HT1080 (cell line): ENCODE measurements around the gene SUN5. TPM values are rescaled to one million over a fixed set of nuclear protein-coding genes. Genes with fewer than 3 reads are reported as not detected.
"Not testable (repeated sequence)": the region's sequence is repeated elsewhere in the genome, so short reads cannot be mapped to it uniquely, and the experiment has no call there.

ENCODE experiments used
- DNase-seq: peaks from one replicate; pipeline ENCODE4 v3.0.0-alpha.2; 2015; ENCODE audit warnings: low read depth
- polyA plus RNA-seq, 2 experiments: library from polyadenylated mRNA; depleted of rRNA; stranded (reverse); fragments of >200 nt; gene quantifications; 2 replicates each; pipeline ENCODE4 v1.2.3, GENCODE V29; 2015
- total RNA-seq: library from RNA; depleted of rRNA; stranded (reverse); fragments of >200 nt; shearing (Covaris generic); gene quantifications from 2 replicates; pipeline ENCODE4 v1.2.3, GENCODE V29; 2014; rRNA removed

The SUN5 gene, protein sequence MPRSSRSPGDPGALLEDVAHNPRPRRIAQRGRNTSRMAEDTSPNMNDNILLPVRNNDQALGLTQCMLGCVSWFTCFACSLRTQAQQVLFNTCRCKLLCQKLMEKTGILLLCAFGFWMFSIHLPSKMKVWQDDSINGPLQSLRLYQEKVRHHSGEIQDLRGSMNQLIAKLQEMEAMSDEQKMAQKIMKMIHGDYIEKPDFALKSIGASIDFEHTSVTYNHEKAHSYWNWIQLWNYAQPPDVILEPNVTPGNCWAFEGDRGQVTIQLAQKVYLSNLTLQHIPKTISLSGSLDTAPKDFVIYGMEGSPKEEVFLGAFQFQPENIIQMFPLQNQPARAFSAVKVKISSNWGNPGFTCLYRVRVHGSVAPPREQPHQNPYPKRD
- total RNA-seq, result not detected in 2 replicates
- not detected in 2 replicates for polyA plus RNA-seq (2015; cell fraction: cytosol; rRNA removed)
- polyA plus RNA-seq (2015; cell fraction: nucleus; rRNA removed), result not detected in 2 replicates

- no peak for DNase-seq
These were observed at the start of gene SUN5 for GRCh38 chr20:33004141-33004751. TSS of gene SUN5 (minus strand) at chr20:33004433. CDS start at chr20:33004340, 93 bp downstream.

GRCh38 chr20:33053291-33054106, 49.3 kb upstream of the SUN5 start, which contains the start of gene BPIFB3:
TSS of gene BPIFB3 (plus strand) at chr20:33053903. CDS start at chr20:33055436, 1,533 bp downstream.
- DNase-seq, result no peak

DNA sequence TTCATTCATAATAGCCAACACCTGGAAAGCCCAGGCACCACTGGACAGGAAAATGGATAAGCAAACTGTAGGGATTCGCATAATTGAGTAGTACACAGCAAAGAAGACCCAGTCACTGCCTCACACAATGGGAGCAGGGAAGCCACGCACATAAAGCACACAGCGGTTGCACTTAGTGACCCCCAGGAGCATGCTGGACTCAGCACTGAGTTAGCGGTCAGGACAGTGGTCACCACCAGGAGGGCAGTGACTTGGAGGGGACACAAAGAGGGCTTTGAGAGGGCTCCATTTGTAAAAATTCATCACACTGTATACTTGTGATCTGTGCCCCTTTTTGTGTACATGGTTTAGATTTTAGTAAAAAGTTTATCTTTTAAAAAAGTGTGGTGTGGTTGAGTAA, 47.1 kb upstream of the SUN5 start:
- DNase-seq, result no peak

DNA sequence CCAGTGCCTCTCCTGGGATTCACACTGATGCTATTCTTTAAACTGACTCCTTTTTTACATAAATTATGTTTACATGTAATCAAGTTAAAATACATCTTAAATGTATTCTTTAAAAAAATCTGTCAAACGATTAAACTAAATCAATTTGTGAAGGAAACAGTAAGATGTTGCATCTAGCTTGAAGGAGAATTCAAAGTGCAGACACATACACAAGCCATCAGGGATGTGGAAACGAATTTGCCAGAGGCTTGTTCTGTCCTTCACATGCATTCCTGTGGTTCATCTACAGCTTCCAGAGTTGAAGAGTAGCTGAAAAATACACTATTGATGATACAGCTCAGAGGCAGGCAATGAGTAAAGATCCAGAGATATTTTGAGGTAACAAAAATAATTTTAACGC, 42.2 kb upstream of the SUN5 start:
- DNase-seq, result no peak

GRCh38 chr20:33045129-33045721, 41.0 kb upstream of the SUN5 start:
- DNase-seq, result not testable (repeated sequence)

- no peak for DNase-seq
These were observed 39.5 kb upstream of the SUN5 start for GRCh38 chr20:33043731-33044181.

DNA sequence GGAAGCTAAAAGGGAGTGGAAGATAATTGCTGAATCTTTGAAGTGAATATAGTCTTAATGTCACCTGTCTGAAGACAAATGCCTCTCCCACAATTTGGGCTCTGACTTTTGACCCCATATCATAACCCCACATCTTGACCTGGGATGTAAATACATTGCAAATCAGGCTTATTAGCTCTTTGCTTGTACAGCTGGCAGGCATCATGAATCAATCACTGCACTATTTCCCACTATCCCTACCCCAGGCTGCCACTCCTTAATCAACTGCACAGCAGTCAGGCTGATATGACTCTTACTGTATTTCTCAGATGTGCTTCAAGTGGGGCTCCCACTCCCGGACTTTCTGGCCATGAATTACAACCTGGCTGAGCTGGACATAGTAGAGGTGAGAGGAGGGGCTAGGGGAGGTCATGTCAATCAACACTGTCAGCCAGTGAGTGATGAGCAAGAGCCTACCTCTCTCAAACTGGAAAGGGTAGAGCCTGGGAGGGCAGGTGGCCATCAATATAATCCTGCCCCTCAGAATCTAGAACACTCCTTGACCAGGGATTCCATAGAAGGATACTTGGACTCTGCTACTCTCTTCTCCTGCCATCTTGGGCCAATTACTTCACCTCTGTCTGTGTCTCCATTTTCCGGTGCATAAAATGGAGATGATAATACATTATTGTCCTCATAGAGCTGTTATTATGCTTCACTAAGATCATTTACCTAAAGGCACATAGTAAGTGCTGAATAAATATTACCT, 38.9 kb upstream of the SUN5 start:
- no peak for DNase-seq

DNA sequence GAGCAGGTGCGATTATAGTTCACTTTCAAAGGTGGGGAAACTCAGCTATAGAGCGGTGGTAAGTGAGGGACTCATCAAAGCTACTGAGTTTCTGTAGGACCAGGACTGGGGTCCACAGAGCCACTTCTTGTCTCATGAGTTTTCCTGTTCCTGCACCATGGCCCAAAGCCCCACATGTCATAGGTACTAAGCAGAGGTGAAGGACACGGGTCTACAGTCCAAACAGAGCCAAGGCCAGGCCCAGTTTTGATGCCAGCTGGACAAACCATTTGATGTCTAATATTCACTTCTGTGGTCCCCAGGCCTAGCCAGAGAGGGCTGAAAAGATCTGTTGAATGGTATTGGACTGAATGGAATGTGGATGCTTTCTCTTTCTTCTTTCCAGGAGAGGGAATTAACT, 38.2 kb upstream of the SUN5 start:
- DNase-seq, result no peak

- DNase-seq, result no peak
These were observed 34.0 kb upstream of the SUN5 start for GRCh38 chr20:33038243-33038642.

GRCh38 chr20:33037456-33037855, 33.2 kb upstream of the SUN5 start:
- no peak for DNase-seq

- DNase-seq, result no peak
These were observed 30.8 kb upstream of the SUN5 start for GRCh38 chr20:33034901-33035492.

DNA sequence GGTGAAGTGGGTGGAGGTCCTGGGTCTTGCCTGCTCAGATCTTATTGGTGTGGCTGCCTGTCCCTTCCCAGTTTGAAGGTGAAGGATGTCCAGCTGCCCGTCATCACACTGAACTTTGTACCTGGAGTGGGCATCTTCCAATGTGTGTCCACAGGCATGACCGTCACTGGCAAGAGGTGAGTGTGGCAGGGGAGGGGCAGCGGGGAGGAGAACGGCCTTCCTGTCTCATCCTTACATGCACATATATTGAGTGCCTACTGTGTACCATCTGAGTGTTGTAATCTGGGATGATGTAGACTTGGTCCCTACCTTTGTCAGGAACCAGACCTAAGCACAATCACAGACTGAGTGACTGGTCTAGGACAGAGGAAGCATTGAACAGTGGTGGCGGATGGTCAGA, 29.9 kb upstream of the SUN5 start:
- DNase-seq, result no peak

DNA sequence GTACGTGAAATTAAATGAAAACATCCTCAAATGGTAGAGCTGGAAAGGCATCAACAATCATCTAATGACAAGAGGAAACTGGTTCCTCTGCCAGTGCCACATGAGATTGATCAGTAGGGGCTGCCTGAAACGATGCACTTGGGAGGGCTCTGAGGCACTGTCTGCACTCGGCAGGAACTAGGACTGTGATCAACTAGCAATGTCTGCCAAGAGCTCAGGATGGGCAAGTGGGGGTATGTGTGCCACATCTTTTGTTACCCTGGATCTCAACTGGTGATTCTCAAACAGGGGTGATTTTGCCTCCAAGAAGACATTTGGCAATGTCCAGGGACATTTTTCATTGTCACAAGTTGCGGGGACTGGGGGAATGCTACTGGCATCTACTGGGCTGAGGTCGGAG, 29.1 kb upstream of the SUN5 start:
- DNase-seq, result no peak

DNA sequence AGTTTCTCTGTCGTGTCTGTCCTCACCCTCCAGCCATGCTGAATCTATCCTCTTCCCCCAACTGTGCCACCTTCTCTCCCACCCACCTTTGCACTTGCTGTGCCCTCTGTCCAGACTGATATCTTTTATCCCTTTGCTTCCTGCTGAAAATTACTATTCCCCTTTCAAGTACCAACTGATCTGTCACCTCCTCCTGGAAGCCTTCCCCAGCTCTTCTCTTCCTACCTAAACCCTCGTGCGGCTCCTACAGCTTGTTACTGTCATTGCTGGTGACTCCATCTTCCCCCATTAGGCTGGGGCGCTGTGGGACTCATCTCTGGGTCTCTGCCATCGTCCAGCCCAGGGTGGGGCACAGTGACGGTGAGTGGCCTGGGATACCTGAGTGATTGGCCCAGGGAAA, 28.3 kb upstream of the SUN5 start:
- DNase-seq, result no peak

DNA sequence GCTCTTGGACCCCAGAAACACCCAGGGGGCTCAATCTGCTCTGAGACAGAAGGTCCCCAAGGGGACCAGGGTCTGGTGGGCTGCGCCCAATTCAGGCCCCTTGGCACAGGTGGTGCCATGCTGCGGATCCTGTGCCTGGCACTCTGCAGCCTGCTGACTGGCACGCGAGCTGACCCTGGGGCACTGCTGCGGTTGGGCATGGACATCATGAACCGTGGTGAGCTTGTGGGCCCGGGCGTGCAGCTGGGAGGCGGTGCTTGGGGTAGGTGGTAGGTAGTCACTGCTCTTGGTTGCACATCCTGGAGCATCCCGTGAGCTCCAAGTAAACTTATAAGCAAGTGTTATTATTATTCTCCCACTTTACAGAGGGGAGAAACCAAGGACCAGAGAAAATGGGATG, 27.3 kb upstream of the SUN5 start, which contains the start of gene BPIFB6:
BPIFB6 (plus strand) TSS at position 118 of the 400 bp plus-strand sequence; CDS start at position 118, 0 bp downstream.
- DNase-seq, result no peak

DNA sequence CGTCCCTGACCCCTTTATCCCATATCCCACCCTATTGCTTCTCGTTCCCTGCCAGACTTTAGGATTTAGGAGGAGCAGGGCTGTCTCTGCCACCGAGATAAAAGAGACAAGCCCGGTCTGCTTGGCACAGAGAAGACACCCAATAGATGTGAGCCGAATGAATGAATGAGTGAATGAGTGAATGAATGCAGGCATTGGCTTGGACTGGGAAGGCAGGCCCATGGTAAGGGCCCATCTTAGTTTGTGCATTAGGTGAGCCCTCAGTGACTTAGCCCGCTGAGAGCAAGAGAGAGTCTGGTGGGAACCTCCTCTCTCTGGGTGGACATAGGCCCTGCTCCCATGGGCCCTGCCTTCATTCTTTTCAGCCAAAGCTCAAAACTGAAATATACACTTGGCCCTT, 26.3 kb upstream of the SUN5 start:
- no peak for DNase-seq

- no peak for DNase-seq
These were observed 25.8 kb upstream of the SUN5 start for GRCh38 chr20:33030076-33030475.

- DNase-seq, result no peak
These were observed 24.6 kb upstream of the SUN5 start for GRCh38 chr20:33028875-33029274.

DNA sequence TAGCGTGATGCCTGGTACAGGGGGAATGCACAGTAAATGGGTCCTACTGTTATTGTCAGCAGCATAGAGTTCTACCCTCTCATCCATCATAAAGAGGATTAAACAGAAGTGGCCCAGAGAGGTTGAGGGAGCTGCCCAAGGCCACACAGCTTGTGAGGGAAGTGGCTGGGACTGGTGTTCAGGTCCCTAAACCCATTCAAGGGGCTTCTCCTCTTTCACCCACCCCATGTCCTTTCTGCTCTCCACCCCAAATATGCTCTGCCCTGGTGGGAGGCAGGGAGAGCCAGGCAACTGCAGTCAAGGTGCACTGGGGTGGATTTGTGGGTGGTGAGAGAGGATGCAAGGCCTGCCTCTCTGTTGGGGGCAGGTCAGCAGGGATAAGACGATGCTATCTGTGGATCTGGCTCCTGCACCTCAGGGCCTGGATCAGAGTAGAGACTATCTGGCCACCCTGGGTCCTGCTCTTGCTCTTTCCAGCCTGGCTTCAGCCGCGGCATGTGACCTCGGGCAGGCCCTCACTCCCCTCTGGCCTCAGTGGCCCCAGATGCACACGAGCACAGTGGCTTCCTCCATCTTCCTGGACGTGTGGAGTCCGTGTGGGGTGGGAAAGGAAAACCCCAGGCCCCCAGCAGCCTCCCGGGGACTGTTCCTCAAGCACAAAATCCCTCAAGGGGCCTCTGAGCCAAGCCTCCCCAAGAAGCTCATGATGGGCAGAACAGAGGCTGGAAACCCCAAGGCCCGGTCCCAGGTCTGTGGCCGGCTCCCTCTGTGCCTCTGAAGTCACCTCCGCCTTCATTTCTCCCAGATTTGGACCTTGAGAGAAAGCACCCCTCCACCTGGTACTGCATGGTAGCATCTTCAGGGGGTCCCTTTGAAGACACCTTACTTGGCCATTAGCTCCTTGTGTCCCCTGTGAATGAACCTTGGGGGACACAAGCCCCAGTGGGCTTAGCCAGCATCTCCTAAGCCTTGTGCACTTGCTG, 23.8 kb upstream of the SUN5 start:
- no peak for DNase-seq
